B cell (primary cell): ENCODE data around the gene WNK1. TPM values are rescaled to one million over a fixed set of nuclear protein-coding genes. Genes with fewer than 3 reads are reported as not detected.
A peak's percentile ranks its signal among the peaks of the same experiment; 100 is the strongest.
"Not testable (repeated sequence)": the region's sequence is repeated elsewhere in the genome, so short reads cannot be mapped to it uniquely, and the experiment has no call there.

Source experiments
- ATAC-seq: fragments of 200-7000 bp; cut with Tn5 transposase; one replicate; pipeline ENCODE4 v1.10.0; 2021; ENCODE audit warnings: low read depth, mild to moderate bottlenecking, moderate number of reproducible peaks, moderate library complexity
- CTCF ChIA-PET: fragments of 350-600 bp; sonication (Branson Sonifier 250); formaldehyde crosslinking; loops from one replicate; lab custom pipeline; 2021; ENCODE audit warnings: antibody characterized with exemption, inconsistent platforms; lab: Charles Lee
- POLR2A ChIA-PET: fragments of 350-600 bp; sonication (Branson Sonifier 250); formaldehyde crosslinking; loops from one replicate; lab custom pipeline; 2021; ENCODE audit warnings: antibody characterized with exemption; lab: Charles Lee
- DNase-seq: peaks from one replicate; pipeline ENCODE4 v3.0.0; 2013
- H2AFZ ChIP-seq: 2 replicates; pipeline ENCODE4 v1.6.1; 2012; ENCODE audit warnings: mild to moderate bottlenecking, low read depth, low read length; ENCODE audit not compliant: insufficient read depth, poor library complexity, severe bottlenecking
- H3K27ac ChIP-seq, 2 donors: 1 replicate in 1 of 2; 2 replicates in 1 of 2; pipeline ENCODE4 v1.5.1; 2012 to 2013; ENCODE audit warnings: low read length in 2 of 2, mild to moderate bottlenecking in 2 of 2, moderate library complexity in 1 of 2
- H3K27me3 ChIP-seq, 4 experiments: fragments of 200-600 bp in 1 of 4; sonication (generic) in 1 of 4; replicated peaks in 1 of 4; 1 replicate in 2 of 4; 2 replicates in 2 of 4; pipeline versions ENCODE4 v1.6.1 to v1.7.0; 2013 to 2016; ENCODE audit warnings: low read length in 3 of 4, mild to moderate bottlenecking in 2 of 4, mixed read lengths in 1 of 4, moderate library complexity in 1 of 4; ENCODE audit not compliant: insufficient read depth in 4 of 4, control insufficient read depth in 3 of 4; ENCODE audit errors: control extremely low read depth in 1 of 4
- H3K36me3 ChIP-seq, 2 experiments: replicated peaks in 1 of 2; 1 replicate in 1 of 2; 2 replicates in 1 of 2; pipeline versions ENCODE4 v1.6.1 to v1.7.1; 2013; ENCODE audit warnings: low read length in 1 of 2; ENCODE audit not compliant: insufficient read depth in 2 of 2, control insufficient read depth in 1 of 2; ENCODE audit errors: control extremely low read depth in 1 of 2, extremely low read depth in 1 of 2
- H3K4me1 ChIP-seq, 2 donors: fragments of 200-600 bp in 1 of 2; sonication (generic) in 1 of 2; 1 replicate in 1 of 2; 2 replicates in 1 of 2; pipeline versions ENCODE4 v1.5.1 to v1.6.1; 2013 to 2017; ENCODE audit warnings: low read length in 2 of 2; ENCODE audit not compliant: control insufficient read depth in 2 of 2, insufficient read depth in 2 of 2
- H3K4me2 ChIP-seq: replicated peaks from 2 replicates; pipeline ENCODE3; 2012; ENCODE audit warnings: mild to moderate bottlenecking, low read depth, low read length; ENCODE audit not compliant: poor library complexity, severe bottlenecking
- H3K4me3 ChIP-seq, 5 experiments: fragments of 200-600 bp in 1 of 5; sonication (generic) in 1 of 5; 1 replicate in 3 of 5; 2 replicates in 2 of 5; pipeline versions ENCODE4 v1.5.1 to v1.7.0; 2011 to 2016; ENCODE audit warnings: low read length in 4 of 5, mild to moderate bottlenecking in 4 of 5, low read depth in 2 of 5, control low read depth in 1 of 5, moderate library complexity in 1 of 5; ENCODE audit not compliant: insufficient read depth in 1 of 5; ENCODE audit errors: control extremely low read depth in 1 of 5, extremely low read depth in 1 of 5
- H3K79me2 ChIP-seq: fragments of 200-600 bp; sonication (generic); one replicate; pipeline ENCODE4 v1.6.0; 2016; ENCODE audit warnings: low read length; ENCODE audit not compliant: control insufficient read depth, insufficient read depth
- H3K9ac ChIP-seq: fragments of 200-600 bp; sonication (generic); 2 replicates; pipeline ENCODE4 v1.6.1; 2017; ENCODE audit warnings: mild to moderate bottlenecking, low read length, moderate library complexity
- H3K9me3 ChIP-seq, 3 donors: one replicate each; pipeline versions ENCODE4 v1.6.1 to v1.7.1; 2013; ENCODE audit warnings: low read length in 2 of 3; ENCODE audit not compliant: control insufficient read depth in 2 of 3, insufficient read depth in 1 of 3; ENCODE audit errors: control extremely low read depth in 1 of 3
- H4K20me1 ChIP-seq: 2 replicates; pipeline ENCODE4 v1.6.0; 2012; ENCODE audit warnings: mild to moderate bottlenecking, low read length; ENCODE audit not compliant: insufficient read depth, control insufficient read depth, poor library complexity, severe bottlenecking
- H3K27ac Mint-ChIP-seq: one replicate; pipeline ENCODE4 v1.8.0; 2021; ENCODE audit warnings: mixed read lengths
- H3K27me3 Mint-ChIP-seq: one replicate; pipeline ENCODE4 v1.8.0; 2021; ENCODE audit warnings: mixed read lengths
- H3K4me1 Mint-ChIP-seq: one replicate; pipeline ENCODE4 v1.8.0; 2021; ENCODE audit warnings: mixed read lengths
- H3K4me3 Mint-ChIP-seq: one replicate; pipeline ENCODE4 v1.8.0; 2021; ENCODE audit warnings: mixed read lengths
- H3K9me3 Mint-ChIP-seq: one replicate; pipeline ENCODE4 v1.8.0; 2022; ENCODE audit warnings: mixed read lengths; ENCODE audit not compliant: insufficient read depth
- CTCF ChIP-seq: fragments of 200-600 bp; IDR thresholded peaks from one replicate; pipeline ENCODE4 v1.8.0; 2022; ENCODE audit warnings: antibody characterized with exemption, mild to moderate bottlenecking
- EZH2 ChIP-seq: IDR thresholded peaks from 2 replicates; pipeline ENCODE4 v1.6.1; 2012; ENCODE audit warnings: borderline replicate concordance, low read depth, mild to moderate bottlenecking, moderate library complexity, low read length; ENCODE audit not compliant: insufficient read depth, poor library complexity, severe bottlenecking
- WGBS: methylation state at CpG from one replicate; pipeline ENCODE4 v1.1.5; 2013; ENCODE audit warnings: missing lambda C conversion rate; ENCODE audit not compliant: insufficient coverage; 5-methylcytosine and 5-hydroxymethylcytosine counted together
- intact Hi-C: fragments of 100-400 bp; cut with micrococcal nuclease; formaldehyde crosslinking; loops from one replicate; pipeline ENCODE4 v1.10.0; 2022
- polyA plus RNA-seq: library from polyadenylated mRNA; depleted of rRNA; stranded (reverse); fragments of >200 nt; gene quantifications from 2 replicates; pipeline ENCODE4 v1.2.3, GENCODE V29; 2012
- total RNA-seq, 2 donors: library from RNA; stranded (reverse); fragments of 120-200 nt in 1 of 2; gene quantifications; 1 replicate in 1 of 2; 2 replicates in 1 of 2; pipeline versions ENCODE4 v1.2.3 to v1.2.4, GENCODE V29; 2013 to 2022

The WNK1 gene
- total and polyA plus RNA-seq, 2 donors (not counting 1 experiment from before 2014, with no cell fraction given): 43.9 to 188 TPM

- Histone ChIP-seq H4K20me1 (peaks cover 5% of the 10 kb centered on the region), H2AFZ (no peak overlapping the region), H3K27ac (no peak overlapping the region), H3K9ac (no peak overlapping the region), H3K9me3 (no peaks in the 10 kb centered on the region), H3K27me3 (no peaks in the 10 kb centered on the region), H3K4me1 (no peaks in the 10 kb centered on the region), H3K36me3 (no peaks in the 10 kb centered on the region), H3K79me2 (peaks cover 51% of the 10 kb centered on the region), H3K4me3 (no peak overlapping the region), H3K4me2 (no peak overlapping the region)
- Mint-ChIP-seq H3K27ac (peak overlapping the region; percentile 21), H3K4me3 (no peak overlapping the region), H3K9me3 (no peaks in the 10 kb centered on the region), H3K4me1 (peaks cover 28% of the 10 kb centered on the region), H3K27me3 (no peaks in the 10 kb centered on the region)
- DNase-seq (no peak), ATAC-seq (no peak)
- ChIA-PET CTCF (no interaction called here), POLR2A (no interaction called here)
- WGBS: no CpG with 5 or more reads among the region's 2 CpGs
- intact Hi-C loops: no loop called here
- TF ChIP-seq CTCF: no peak
- TF ChIP-seq EZH2: no peak
Measured at GRCh38 chr12:848882-849527, 96.6 kb downstream of the WNK1 start.

GRCh38 chr12:849733-850437, 97.5 kb downstream of the WNK1 start:
- no CpG with 5 or more reads among the region's 4 CpGs for WGBS
- H3K79me2 ChIP-seq: peaks cover 53% of the 10 kb centered on the region
- H3K27ac Mint-ChIP-seq, H4K20me1 ChIP-seq, H3K27me3 ChIP-seq, H3K27me3 Mint-ChIP-seq, ATAC-seq, DNase-seq, CTCF ChIA-PET, H3K9ac ChIP-seq, H3K4me2 ChIP-seq, POLR2A ChIA-PET, intact Hi-C loops, H3K27ac ChIP-seq, H3K4me3 ChIP-seq, H3K4me1 ChIP-seq, H3K4me3 Mint-ChIP-seq, H2AFZ ChIP-seq, H3K9me3 ChIP-seq, H3K9me3 Mint-ChIP-seq, H3K36me3 ChIP-seq: not testable (repeated sequence)
- peaks cover 28% of the 10 kb centered on the region for H3K4me1 Mint-ChIP-seq
